Stimulated activated CD8-positive, alpha-beta memory T cell treated with anti-CD3 and anti-CD28 coated beads, Interleukin-4, amount 100 ng/mL, for 4 hours (primary cell): ENCODE data around the gene ABHD17A.

Experiments used
- DNase-seq, 2 donors: peaks; one replicate each; pipeline ENCODE4 v3.0.0-alpha.2; 2020; ENCODE audit warnings: low read depth in 2 of 2, low spot score in 1 of 2

The ABHD17A gene

DNA sequence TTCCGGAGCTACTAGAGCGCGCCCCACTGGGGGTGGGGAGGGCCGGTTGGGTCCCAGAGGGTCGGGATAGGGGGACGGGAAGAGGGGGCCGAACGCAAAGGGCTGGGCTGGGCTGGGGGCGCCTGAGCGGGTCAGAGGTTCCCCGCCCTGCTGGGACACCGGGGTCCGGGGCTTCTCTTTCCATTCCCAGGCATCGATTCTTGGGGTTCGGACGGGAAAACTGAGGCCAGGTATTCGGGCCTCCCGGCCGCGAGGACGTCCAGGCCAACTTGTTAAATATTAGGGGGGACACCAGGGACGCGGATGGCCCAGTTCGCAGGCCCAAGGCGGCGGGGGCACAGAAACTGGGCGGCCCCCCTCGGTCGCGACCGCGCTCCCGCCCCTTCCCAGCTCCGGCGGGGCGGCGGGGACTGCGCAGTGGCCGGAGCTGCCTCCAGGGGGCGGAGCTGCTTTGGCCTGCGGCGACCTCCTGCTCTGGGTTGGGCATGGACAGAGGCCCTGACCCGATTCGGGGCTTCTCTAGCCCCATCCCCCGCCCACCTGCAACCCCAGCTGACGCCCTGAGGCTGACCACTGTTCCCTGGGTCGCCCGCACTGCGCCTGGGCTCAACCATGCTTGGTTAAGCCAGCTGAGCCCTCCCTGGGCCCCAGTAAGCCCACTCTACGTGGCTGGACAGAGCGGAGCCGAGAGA is 20.7 kb downstream of the ABHD17A start:
- DNase-seq, result no peak

GRCh38 chr19:1863638-1864479 is 21.4 kb downstream of the ABHD17A start:
- DNase-seq, result peak; percentile 79 to 89

DNA sequence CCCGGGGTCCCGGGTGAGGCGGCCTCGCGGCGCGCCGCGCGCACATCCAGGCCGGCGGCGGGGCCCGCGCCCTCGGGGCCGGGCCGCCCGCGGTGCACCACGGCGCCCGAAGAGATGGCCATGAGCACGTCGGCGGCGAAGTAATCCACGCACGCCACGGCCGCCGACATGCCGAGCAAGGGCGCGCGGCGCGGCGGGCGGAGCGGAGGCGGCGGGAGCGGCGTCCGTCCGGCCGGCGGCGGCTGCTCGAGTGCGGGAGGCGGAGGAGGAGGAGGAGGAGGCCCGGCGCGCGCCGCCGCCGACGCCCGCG is 22.0 kb downstream of the ABHD17A start, which contains the start of gene KLF16:
Gene KLF16, minus strand, starts transcription at position 252 of the 310 bp plus-strand sequence. Its CDS starts 82 bp downstream, at position 170.
- no peak for DNase-seq

DNA sequence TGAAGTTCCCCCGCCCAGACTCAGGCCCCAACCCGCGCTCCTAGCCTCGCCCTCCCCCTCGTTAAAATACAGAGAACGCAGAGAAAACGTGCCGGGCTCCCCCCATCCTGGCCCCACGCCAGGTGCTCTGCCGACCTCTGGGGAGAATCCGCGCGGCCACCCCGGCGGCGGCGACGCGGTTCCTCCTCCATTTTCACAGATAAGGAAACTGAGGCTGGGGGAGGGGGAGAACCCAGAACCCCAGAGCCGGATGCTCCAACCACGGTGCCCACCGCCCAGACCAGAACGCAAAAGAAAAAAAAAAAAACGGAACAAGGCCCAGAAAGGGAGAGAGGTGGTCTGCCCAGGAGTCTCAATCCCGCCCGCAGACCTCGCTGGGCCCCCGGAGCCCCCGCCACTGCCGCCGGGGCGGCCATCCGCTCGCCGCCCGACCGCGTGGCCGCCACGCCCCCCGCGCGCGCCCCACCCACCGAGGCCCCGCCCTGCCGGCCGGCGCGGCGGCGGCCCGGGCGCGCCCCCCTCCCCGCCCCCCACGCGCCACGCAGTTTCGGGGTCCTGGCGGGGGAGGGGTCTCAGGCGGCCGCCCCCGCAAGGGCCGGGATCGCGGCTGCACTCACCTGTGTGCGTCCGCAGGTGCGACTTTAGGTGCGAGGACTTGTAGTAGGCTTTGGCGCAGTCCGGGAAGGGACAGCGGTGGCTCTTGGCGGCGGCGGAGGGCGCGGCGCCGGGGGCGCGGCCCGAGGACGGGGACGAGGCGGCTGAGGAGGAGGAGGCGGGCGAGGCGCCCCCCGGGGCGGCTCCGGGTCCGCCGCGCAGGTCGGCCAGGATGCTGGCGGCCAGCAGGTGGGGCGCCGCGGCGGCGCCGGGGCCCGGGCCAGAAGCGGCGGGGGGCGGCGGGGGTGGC is 22.6 kb downstream of the ABHD17A start:
- DNase-seq, result no peak

DNA sequence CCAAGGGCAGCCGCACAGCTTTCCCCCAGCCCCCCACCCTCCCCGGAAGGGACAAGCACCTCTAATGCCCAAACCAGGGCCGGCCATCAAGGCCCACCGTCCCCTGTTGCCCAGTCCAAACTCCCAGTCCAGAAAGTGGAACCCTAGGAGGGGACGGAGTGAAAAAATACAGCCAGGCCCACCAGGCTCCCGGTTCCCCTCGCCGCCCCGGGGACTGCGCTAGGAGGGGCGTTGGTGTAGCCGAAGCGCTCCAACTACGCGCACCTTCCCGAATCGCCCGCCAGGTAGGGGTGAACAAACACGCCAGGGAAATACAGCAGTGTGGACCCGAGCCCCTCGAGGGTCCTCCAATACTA is 23.2 kb downstream of the ABHD17A start:
- DNase-seq, result no peak

GRCh38 chr19:1861599-1862031 is 23.7 kb downstream of the ABHD17A start:
- no peak for DNase-seq

- DNase-seq, result no peak
Observed at GRCh38 chr19:1860821-1861598, 24.3 kb downstream of the ABHD17A start.

GRCh38 chr19:1860042-1860775 is 25.1 kb downstream of the ABHD17A start:
- no peak for DNase-seq

- DNase-seq, result no peak
Observed at GRCh38 chr19:1859331-1859781, 25.9 kb downstream of the ABHD17A start.

- no peak for DNase-seq
Observed at GRCh38 chr19:1858412-1859081, 26.7 kb downstream of the ABHD17A start.

DNA sequence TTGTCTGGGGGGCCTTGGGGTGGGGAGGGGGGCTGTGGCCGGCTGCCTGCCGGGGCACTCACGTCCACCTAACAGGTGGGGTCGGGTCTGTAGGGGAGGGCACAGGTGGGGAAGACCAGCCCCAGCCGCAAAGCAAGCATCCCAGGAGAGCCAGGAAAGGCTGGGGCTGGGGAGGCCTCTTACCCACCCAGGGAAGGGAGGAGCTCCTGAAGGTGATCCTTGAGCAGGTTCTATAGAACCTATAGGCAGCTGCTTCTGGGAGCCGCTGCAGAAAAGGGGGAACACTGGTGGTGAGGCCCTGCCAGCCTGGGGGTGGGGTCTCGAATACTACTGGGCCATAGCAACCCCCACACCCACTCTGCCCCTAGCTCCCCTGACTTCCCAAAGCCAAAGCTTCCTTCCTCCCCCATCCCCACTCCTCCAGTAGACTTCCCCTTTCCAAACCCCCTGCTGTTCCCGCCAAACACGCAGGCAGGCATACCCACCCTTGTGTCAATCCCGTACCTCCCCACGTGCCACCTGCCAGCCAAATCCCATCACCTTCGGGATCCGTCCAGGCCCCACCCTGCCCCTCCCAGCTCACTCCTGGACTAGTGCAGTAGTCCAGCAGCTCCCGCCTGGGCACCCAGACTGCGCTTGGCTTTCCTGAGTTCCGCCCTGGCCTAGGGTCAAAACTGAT is 27.5 kb downstream of the ABHD17A start:
- no peak for DNase-seq

GRCh38 chr19:1856698-1857603 is 28.3 kb downstream of the ABHD17A start:
- DNase-seq, result no peak

DNA sequence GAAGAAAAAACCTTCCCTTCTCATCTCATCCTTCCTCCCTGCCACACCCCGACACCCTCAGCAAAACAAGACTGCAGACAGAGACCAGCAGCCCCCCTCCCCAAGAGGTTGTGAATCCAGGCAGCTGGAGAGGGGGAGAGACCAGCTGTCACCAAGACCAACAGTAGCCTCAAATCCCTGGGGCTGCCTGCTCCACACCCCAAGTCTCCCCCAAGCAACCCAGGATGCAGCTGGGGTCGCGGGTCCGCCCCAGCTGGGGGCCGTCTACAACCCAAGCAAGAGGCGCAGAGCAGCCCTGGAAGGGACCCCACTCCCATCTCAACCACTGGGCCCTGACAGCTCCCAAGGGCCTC is 29.0 kb downstream of the ABHD17A start:
- DNase-seq, result no peak

GRCh38 chr19:1855828-1856255 is 29.5 kb downstream of the ABHD17A start:
- DNase-seq, result no peak

DNA sequence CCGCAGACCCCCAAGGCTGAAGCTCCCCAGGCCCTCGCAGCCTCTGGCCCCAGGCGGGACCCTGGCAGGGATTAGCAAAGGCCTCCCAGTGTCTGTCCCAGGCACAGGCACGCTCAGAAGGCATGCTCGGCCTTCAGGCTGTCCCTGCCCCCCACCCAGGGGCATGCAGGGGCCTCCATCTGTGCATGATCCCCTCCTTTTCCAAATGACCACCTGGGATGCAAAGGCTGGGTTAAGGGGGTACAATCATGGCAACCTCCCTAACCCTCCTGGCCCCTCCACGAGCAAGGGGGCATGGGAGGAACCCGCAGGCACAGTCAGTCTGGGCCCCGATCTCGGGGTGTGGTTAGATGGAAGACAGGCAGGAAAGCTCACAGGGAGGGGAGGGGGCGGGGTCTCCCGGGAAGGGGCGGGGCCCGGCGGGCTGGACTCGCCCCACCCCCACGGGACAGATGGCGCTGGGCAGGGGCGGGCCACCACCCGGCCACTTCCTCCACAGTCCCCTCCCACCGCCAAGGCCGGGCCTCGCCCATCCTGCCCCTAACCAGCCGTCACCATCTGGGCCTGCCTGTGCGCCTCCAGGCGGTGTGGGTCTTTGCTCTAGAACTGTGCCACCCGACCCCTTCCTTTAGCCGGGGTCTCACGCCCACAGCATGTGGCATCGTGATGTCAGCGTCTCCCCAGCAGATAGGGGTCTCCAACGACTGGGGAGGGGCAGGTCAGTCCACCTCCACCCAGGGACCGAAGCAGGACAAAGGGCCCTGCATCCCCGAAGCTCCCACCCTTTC is 30.1 kb downstream of the ABHD17A start:
- peak in 1 of 2 donors; percentile 49 for DNase-seq

GRCh38 chr19:1854542-1855039 is 30.7 kb downstream of the ABHD17A start:
- no peak for DNase-seq

DNA sequence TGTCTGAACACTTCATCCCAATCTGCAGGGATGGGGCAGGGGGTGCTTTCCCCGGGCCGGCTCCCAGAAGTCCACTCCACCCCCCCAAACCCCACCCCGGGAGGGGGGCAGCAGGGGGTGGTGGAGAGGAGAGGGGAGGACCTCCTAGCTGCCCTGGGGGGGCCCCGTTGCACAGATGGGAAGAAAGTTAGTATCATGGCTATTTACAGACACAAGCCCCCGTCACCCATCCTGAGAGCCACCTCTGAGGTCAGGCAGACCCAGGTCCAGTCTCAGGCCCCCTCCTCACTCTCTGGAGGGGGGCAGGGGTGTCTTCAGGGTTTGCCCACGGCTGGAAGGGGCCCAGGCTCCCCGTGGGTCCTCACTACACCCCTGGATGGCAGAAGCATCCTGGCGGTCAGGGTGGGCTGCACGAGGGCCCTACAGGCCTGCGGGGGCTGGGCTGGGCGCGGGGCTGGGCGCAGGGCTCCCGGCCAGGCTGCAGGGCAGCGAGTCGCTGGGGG is 31.2 kb downstream of the ABHD17A start:
- DNase-seq, result no peak
